ENCODE results near the gene UBXN6.

DNA sequence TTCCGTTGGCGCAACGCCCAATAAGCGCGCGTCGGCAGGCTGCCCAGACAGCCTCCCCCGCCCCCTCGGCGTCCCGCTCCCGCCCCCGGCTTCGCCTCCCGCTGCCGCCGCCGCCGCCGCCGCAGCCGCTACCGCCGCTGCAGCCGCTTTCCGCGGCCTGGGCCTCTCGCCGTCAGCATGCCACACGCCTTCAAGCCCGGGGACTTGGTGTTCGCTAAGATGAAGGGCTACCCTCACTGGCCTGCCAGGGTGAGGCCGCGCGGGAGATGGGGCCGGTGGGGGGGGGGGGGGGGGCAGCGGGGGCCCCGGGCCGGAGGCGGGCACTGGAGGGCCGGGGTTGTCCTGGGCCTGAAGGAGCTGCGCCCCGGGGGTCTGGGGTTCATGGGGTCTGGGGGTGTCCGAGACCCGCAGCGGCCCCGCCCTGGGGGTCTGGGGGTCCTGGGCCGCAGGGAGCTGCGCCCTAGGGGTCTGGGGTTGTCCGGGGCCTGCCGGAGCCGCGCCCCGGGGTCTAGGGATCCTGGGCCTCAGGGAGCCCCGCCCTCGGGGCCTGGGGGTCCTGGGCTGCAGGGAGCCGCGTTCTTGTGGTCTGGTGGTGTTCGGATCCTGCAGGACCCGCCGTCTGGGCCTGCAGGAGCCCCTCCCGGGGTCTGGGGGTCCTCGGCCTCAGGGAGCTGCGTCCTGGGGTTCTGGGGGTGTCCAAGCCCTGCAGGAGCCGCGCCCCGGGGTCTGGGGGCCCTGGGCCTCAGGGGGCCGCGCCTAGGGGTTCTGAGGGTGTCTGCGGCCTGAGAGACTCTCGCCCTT, 14.8 kb upstream of the UBXN6 start, which contains the start of gene HDGFL2:
- TF ChIP-seq, protein P1, sequence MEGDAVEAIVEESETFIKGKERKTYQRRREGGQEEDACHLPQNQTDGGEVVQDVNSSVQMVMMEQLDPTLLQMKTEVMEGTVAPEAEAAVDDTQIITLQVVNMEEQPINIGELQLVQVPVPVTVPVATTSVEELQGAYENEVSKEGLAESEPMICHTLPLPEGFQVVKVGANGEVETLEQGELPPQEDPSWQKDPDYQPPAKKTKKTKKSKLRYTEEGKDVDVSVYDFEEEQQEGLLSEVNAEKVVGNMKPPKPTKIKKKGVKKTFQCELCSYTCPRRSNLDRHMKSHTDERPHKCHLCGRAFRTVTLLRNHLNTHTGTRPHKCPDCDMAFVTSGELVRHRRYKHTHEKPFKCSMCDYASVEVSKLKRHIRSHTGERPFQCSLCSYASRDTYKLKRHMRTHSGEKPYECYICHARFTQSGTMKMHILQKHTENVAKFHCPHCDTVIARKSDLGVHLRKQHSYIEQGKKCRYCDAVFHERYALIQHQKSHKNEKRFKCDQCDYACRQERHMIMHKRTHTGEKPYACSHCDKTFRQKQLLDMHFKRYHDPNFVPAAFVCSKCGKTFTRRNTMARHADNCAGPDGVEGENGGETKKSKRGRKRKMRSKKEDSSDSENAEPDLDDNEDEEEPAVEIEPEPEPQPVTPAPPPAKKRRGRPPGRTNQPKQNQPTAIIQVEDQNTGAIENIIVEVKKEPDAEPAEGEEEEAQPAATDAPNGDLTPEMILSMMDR (IDR thresholded peaks at IDR 0.05 in 4 of 5, conservative IDR thresholded peaks at IDR 0.05 in 1 of 5) = no peak
- TF ChIP-seq POLR2A (IDR thresholded peaks at IDR 0.05) = no peak

Measured in gastrocnemius medialis (tissue), 4 donors.